ENCODE data around the gene ADAMTS16.

DNA sequence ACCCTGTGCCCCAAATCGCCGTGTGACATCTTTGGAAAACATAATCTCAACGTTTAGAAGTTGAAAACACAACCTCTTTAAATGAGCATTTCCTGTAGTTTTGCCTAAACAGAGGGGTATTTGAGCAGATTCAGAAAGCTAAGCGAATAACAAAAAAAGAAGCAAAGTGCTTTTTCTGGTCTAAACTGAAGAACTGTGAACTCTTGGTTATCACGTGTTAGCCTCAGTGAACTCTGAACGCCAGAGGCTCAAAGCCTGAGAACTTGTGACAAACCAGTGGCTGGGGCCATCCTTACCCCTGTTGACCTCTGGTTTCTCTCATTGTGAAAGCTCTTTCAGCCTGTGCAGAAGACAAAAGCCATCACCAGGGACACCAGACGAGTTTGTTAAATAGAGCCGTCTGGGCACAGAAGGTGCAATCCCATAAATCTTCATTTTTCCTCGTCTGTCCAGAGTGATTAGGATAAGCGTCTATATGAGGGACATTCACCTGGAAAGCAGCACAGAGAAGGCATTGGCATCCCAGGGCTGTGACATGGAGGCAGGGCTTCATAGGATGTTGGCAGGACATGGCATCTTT lies 220.9 kb downstream of the ADAMTS16 start:
- TF ChIP-seq POLR2AphosphoS5 (IDR thresholded peaks at IDR 0.05; ENCODE audit: borderline replicate concordance, low read depth, low read length): no peak
- no peak for TF ChIP-seq EZH2 (IDR thresholded peaks at IDR 0.05)
- TF ChIP-seq FOXP2 (optimal IDR thresholded peaks at IDR 0.05; ENCODE audit: control extremely low read depth, extremely low read length, insufficient read depth): no peak
